HG03097 (cell line): ENCODE data around the gene CCDC177.
A peak's percentile ranks its signal among the peaks of the same experiment; 100 is the strongest.

Experiments
- ATAC-seq: cut with Tn5 transposase; IDR thresholded peaks from one replicate; pipeline ENCODE4 v1.9.1; 2021; ENCODE audit not compliant: unreplicated experiment, low FRiP score

CCDC177 gene

DNA sequence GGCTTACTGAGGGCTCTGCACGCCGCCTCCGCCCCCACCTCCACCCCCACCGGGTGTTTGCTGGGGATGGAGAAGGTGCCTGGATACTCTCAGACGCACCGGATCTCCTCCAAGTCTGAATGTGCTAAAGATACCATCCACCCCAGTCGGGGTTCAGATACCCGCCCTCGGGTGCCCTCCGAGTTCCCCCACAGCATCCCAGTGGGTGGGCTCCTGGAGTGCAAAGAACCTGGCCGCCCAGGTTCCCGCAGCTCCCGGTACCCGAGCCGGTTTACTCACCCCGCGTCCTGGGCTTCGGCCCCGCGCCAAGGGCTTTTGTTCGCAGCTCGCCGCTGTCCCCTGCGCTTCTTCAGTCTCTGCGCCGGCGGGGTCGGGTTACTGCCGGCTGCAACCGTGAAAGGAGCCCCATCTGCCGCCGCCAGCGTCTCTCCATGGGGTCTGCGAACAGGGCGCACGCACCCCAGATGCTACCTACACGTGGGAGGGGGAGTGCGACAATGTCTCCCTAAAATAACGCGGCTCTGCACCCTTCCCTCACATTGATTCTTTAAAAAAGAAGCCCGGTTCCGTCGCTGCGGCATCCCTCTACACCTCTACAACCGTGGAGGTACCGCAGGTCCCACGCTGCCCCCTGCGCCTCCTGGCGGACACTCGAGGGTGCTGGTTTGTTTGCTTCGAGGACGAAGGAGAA is at the start of gene CCDC177:
Gene CCDC177, minus strand, starts transcription at position 609 of the 691 bp plus-strand sequence. CDS start 1,249 bp downstream, outside the sequence.
- ATAC-seq, result no peak

DNA sequence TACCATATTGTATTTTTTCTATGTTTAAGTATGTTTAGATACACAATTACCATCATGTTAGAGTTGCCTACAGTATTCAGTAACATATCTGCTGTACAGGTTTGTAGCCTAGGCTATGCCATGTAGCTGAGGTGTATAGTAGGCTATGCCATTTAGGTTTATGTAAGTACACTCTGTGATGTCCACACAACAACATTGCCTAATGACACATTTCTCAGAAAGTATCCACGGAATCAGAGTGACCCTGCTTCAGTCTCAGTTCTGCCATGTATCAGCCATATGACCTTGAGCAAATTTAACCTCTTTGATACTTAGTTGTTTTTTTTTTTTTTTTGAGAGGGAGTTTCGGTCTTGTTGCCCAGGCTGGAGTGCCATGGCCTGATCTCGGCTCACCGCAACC is 49.5 kb upstream of the CCDC177 start:
- ATAC-seq, result no peak

DNA sequence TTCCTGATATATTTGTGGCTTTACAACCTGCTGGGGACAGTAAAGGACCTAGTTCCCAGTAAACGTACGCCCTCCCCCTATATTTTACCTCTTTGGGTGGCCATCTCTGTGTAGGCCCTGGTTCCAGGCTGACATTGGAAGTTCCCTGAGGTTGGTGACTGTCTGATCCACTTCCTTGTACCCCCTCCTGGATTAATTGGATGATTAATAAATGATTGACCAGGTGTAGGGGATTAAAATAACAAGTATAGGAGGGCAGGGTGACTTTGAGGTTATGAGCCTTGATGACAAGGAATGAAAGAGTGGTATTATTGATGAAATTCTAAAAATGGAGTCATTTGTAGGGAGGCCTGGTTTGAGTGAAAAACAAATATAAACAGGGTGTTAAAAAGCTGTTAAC is 46.3 kb upstream of the CCDC177 start:
- no peak for ATAC-seq

DNA sequence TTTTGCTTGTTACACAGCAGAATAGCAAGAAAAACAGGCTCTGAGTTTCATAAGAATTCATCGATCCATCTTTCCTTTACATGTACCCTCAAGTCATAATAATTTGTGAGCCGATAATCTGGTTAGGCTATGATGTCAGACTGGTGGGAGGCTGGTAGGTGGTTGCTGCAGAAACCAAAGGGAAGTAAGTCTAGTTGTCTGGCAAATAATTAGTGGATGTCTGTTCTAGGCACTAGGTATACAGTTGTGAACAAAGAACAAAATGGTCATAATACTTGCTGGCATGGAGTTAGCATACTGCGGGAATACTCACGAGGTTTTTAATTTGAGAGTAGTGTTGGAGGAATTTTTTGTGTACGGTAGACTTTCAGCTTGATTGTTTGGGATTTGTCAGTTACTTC is 45.5 kb upstream of the CCDC177 start:
- no peak for ATAC-seq

DNA sequence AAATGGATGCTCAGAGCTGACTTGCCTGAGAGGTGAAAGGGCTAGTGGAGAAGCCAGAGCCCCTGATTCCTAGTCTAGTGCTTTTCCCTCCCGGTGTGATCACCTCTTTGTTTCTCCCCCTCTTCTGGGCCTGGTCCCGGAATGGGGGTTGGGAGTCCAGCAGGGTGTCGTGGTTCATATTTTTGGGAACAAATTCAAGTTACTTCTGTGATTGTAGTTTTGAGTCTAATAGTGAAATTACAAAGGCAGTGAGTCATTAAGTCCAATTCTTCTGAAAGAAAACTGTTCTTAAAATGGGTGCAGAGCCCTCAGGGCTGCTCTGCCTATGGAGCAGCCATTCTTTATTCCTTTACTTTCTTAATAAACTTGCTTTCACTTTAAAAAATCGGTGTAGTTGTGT is 44.3 kb upstream of the CCDC177 start:
- no peak for ATAC-seq

DNA sequence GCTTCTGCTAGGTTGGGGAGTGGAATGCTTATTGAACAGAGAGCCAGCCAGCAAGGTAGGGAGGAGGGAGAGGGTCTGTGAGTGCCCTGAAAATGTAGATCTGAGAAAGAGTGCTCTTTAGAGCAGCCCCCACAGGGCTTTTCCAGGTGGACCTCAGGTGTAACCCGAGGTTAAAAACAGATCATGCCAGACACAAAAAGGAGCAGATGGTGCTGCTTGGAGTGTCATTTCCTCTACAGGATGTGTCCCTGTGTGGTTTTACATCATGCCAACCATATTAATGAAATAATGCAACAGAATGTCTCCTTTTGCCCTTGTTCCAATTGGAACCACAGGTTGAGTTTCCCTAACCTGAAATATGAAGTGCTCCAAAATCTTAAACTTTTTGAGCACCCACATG is 43.1 kb upstream of the CCDC177 start:
- ATAC-seq, result no peak

DNA sequence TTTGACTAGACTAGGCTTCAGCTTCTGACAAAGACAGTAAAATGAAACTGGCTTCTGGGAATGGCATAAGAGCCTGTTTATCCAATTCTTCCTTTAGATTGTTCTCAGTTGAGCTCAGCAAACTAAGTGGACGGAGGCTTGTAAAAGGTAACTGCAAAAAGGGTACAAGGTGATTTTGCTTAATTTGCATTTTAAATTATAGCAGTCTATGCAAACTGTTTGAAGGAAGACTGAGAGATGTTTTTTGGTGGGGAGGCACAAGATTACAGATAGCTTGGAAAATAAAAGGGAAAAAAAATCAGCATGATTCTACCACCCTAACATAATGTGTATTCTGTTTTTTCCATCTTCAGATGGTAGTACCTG is 41.7 kb upstream of the CCDC177 start:
- no peak for ATAC-seq

DNA sequence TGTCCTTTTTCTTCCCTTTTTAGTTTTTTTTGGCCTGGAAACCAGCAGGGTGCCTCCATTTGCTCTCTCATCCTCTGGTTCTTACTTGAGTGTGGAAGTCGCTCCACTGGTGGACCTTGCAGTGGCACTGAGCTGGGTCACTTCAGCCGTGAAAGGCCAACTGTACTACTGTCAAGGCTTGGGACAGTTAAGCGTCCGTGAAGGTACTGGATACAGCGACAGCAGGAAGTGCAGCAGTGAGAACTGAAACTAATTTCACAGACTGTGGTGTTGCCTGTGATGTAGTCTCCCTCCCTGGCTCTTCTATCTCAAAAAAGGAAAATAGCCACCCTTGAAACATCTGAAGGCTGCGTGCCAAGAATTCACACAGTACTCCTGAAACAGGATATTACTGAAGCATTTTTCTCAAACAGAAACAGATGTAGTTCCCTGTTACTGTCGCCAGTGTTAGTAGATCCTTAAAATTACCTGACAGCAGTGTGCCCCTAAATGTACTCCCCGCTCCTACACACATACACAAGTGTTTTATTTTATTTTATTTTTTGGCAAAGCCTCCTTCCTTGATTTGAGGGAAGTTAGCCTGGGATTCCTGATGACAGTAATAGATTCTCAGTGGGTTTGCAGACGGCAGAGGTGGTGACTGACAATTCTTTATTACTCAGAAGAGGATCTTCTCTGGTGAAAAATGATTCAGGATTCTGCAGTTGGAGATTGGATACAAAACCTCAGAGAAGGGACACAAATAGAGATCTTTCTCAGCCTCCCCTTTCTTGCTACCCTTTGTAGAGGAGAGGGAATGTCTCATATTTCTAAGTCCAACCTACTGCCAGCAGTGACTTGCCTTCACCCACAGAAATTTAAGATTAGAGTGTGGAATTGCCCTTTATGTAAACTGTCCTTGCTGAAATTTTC is 41.1 kb upstream of the CCDC177 start:
- peak; percentile 37 for ATAC-seq

DNA sequence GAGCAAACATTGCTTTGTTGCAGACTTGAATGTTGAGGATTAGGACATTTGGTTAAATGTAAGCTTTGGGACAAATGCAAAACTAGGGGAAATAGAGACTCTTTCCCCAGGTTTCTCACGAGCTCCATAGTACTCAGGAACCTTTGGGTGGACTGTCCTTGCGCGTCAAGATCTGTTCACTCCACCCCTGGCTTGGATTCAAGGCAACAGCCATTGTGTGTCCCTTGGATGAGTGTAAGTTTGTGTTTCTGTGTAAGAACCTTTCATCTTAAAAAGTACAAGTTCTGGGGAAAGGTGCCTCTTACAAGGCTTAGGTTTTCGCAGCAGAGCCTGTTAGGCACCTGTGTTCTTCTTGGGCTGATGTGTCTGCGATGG is 40.4 kb upstream of the CCDC177 start:
- ATAC-seq, result no peak

DNA sequence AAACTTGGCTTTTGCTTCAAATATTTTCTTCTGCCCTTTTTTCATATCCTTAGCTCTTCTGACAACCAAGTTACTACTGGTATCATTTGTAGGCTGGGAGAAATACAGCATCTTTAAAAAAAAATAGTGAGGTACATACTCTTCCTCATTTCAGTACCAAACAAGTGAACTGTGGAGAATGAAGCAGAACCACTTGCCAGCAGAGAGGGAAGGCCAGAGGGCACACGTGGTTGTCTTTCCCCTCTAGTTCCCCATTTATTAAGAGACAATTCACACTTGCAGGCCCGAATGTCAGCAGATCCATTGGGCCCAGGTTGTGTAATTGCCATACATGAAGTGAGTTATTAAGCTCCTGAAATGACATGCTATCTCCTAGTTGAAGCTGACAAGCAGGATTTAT is 39.9 kb upstream of the CCDC177 start:
- ATAC-seq, result no peak

DNA sequence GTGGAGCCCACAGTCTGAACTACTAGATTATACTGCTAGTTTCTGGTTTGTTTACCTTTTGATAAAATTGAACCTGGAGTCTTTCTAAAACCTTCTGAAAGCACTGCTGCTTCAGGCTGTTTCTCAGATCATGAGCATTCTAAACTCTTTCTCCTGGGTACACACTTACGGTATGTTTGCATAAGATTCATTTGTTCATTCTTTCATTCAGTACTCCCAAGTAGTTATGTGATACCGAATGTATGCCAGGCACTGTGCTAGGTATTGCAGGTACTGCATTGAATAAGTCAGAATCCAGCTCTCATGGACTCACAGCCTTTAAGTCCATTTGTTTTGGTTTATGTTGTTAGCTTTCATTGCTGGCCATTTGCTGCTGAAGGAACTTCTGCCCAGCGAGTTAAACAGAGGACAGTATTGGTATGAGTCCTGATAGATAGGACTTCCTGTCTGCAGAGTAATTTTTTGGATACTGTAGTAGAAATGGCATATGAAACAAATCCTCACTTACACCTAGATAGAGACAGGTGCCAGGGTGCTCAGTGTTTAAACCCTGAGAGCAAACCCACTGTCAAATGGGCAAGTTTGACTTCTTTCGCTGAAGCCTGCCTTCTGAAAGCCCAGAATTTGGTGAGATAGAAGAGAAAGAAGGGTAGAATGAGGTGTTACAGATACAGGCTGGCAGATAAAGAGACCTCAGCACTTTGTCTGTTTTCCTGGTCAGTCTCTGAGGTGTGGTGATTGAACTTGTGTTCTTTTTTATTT is 38.8 kb upstream of the CCDC177 start:
- ATAC-seq, result no peak

DNA sequence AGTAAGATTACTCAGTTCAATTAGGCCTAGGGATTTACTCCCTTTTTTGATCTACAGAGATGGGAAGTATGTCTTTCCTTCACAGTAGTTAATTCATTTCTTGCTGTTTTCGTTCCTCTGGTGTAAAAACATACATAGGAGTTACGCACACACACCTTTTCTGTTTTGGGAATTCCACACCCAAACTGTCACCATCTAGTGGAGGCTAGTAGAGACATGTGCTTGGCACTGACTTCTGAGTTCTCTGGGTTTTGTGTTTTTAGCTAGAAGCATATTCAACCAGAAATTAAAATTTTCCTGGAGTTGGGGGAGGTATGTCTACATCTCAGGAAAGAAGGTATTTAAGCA is 38.1 kb upstream of the CCDC177 start:
- no peak for ATAC-seq

DNA sequence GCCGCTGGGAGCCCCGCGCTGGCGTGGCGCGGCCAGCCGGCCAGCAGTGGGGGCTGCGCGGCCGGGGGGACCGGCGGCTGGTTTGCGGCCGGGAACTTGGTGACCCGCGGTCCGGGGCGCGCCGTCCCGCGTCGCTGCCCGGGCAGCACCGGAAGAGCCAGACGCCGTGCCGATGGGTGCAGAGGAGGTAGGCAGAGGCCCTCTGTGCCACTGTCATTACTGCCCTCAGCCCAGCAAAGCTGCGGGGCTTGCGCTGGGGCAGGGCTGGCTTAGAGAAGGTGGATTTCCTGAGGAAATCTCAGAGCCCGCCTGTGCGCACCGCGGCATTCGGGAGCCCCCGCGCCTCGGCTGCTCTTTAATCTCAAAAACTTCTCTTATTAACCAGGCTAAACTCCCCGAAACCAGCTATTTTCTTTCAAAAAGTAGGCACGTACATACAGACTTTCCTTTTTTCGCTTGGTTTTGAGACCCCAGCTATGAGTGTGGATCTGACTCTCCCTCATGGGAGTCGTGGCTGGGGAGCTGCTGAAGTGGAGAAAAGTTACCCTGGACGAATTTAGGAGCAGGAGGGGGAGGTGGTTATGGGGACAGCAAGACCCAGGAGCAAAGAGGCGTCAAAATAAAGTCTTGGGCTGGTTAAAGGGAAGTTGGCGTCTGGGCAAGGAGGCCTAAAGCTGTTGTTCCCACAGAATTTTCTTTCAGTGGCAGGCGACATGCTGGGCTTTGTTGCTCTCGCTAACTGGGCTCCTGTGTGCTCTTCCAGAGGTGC is 37.5 kb upstream of the CCDC177 start:
- peak; percentile 22 for ATAC-seq

DNA sequence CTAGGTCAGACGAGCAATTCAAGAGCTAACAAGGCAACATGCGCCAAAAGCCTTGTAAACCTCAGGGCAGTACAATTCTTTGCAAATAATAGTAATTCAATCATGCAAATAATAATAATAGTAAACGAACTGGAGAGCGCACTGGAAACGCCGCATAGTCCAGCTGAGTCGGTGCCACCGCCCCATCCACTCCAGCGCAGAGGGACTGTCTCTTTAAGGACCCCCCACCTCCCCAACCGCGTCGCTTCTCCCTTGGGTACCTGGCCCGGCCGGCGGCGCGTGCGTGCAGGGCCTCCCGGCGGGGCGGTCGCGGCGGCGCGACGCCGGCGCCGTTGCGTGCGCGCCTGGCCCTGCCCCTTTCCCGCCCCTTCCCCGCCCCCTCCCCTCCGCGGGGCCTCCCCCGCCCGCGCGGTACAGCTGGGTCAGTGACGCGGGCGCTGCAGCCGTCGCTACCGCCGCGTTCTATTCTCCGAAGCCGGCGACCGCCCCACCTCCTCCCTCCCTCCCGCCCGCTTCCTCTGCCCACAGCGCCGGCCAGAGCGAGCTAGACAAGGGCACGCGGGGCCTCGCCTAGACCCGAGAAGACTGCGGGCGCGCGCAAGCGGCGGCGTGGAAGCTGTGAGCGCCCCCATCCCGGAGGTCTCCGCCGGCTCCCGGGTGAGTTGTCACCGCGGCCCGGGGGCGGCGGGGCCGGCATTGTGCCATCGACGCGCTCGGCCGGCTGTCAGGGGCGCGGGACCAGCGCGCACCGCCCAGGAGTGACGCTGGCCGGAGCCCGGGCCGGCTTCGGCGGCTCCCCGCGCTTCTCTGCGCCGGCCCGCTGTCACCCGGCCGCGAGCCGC is 36.7 kb upstream of the CCDC177 start, which contains the start of gene SUSD6:
Gene SUSD6, plus strand, starts transcription at position 425 of the 842 bp plus-strand sequence. CDS start 46,997 bp downstream, outside the sequence.
- peak; percentile 49 for ATAC-seq

DNA sequence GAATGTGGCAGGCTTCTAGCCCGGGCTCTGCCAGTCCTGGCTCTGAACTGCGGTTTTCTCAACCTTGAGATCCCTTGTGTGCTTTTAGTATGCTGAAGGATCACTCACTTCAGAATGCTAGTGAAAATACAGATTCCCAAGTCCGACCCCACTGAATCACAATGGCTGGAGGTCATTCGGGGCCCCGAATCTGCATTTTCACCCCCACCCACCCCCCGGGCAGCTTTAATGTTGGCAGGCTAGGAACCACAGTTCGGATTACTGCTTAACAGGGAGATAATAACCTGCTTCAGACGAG is 36.2 kb upstream of the CCDC177 start:
- no peak for ATAC-seq

DNA sequence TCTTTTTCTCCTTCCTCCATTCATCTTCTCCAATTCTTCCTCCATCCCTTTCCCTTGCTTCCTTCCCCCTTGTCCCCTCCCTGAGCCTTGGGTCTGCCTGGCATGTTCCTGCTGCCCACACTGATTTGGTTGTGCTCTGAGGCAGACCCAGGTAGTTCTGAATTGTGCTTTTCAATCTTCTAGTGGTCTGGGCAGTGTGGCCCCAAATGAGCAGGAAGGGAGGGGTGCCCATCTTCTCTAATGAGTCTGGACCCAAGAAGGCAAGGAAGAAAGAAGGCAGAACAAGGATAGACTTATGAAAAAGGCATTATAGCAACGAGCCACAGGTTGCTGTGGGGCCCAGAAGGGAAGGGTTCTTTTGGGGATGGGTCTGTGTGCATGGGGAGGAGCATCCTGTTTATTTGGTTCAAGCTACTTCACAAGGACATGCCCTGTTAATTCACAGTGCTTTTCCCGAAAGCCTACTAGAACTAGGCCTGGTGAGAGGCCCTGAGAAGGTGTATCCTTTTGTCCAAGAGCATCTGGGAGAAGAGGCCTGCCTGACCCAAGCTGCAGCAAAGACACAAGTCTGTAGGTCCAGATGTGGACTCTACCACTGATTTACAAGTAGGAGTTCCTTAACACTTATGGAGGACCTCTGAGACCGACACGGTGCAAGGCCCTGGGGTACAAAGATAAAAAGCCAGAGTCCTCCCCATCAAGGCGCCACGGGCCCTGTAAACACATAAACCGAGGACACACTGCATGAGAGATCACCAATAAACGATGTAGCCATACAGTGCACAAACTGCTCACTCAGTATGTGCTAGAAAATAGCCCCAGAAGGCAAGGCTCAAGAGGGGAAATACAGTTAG is 35.6 kb upstream of the CCDC177 start:
- no peak for ATAC-seq

DNA sequence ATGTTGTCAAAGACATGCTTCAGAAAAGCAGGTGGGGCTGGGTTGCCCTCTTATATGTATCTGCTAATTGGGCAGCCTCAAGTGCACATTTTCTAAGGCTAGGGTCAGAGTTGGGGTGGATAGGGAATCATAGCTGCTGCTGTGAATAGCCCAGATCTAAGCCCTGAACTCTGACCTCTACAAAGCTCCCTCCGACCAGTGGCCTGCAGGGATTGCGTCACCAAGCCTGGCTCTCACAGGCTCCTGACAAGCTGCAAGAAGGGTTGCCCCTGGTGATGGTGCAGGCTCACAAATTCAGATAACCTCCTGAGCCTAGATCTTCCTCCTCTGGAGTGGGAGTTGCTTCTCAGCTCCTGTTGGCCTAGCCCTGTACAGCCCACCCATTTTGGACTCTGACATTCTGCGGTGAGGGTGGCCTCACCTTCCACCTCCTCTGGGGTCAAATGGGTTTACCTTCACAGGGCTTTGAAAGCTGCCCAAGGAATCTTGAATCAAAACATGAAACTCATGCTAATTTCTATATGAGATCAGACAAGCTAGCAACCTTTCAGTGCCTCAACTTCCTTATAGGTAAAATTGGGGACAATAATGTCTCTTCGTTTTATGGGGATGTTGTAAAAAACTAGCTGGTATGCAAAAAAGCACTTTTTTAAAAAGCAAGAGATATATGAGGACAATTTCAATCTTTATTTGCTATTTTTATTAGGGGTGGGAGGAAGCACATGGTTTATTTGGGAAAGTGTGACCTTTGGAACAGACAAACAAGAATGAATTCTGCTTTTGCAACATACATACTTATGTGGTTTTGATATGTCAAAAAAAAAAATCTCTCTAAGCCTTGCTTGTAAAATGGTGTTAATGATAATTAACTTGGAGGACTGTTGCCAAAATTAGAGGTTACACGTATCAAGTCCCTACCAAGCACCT is 31.9 kb upstream of the CCDC177 start:
- ATAC-seq, result no peak

DNA sequence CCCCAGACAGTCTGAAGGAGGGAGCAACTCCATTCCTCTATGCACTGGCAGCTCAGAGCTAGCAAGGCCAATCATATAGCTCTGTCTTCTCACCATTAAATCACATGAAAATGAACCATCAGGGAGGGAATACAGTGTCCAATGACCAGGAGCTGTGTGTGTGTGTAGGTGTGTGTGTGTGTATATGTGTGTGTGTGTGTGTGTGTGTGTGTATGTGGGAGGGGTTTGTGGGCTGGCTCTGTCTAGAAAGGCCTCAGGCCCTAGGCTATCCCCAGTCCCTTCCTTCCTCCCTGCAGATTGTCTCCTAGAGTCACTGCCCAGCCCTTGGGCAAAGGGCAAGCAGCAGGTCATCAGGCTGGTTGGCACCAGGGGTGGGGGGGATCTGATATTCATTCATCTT is 31.1 kb upstream of the CCDC177 start:
- no peak for ATAC-seq
